WTC11 (cell line): Measurements from ENCODE around the gene ALOX15. TPM values are rescaled to one million over a fixed set of nuclear protein-coding genes. Genes with fewer than 3 reads are reported as not detected.
"Not testable (repeated sequence)": the region's sequence is repeated elsewhere in the genome, so short reads cannot be mapped to it uniquely, and the experiment has no call there.

Source experiments
- ATAC-seq: fragments of 200-7000 bp; cut with Tn5 transposase; 2 replicates; pipeline ENCODE4 v1.10.0; 2021; ENCODE audit warnings: mild to moderate bottlenecking, moderate library complexity
- CTCF ChIA-PET: fragments of 300-600 bp; sonication (Branson Sonifier 250); formaldehyde crosslinking; loops from one replicate; lab custom pipeline; 2021; ENCODE audit warnings: antibody characterized with exemption; lab: Charles Lee
- POLR2A ChIA-PET: fragments of 350-600 bp; sonication (Branson Sonifier 250); formaldehyde crosslinking; loops from one replicate; lab custom pipeline; 2021; ENCODE audit warnings: antibody characterized with exemption; lab: Charles Lee
- DNase-seq: peaks from one replicate; pipeline ENCODE4 v3.0.0; 2021; ENCODE audit warnings: low spot score
- H3K27ac Mint-ChIP-seq: 2 replicates; pipeline ENCODE4 v1.8.0; 2021; ENCODE audit warnings: mixed read lengths
- H3K27me3 Mint-ChIP-seq: 2 replicates; pipeline ENCODE4 v1.8.0; 2021; ENCODE audit warnings: low read depth, mild to moderate bottlenecking, moderate library complexity, mixed read lengths
- H3K36me3 Mint-ChIP-seq: 2 replicates; pipeline ENCODE4 v1.8.0; 2021; ENCODE audit warnings: mixed read lengths
- H3K4me1 Mint-ChIP-seq: 2 replicates; pipeline ENCODE4 v1.8.0; 2022; ENCODE audit warnings: mixed read lengths
- H3K4me3 Mint-ChIP-seq: 2 replicates; pipeline ENCODE4 v1.8.0; 2021; ENCODE audit warnings: mild to moderate bottlenecking, moderate library complexity, mixed read lengths
- H3K9me3 Mint-ChIP-seq: 2 replicates; pipeline ENCODE4 v1.8.0; 2021; ENCODE audit warnings: mixed read lengths
- FOXK1 ChIP-seq: sonication (generic); formaldehyde crosslinking; IDR thresholded peaks from 2 replicates; pipeline ENCODE4 v1.8.0; 2022; ENCODE audit warnings: mild to moderate bottlenecking, moderate library complexity, missing genetic modification reagents
- IRF2 ChIP-seq: sonication (generic); formaldehyde crosslinking; IDR thresholded peaks from 2 replicates; pipeline ENCODE4 v1.8.0; 2022; ENCODE audit warnings: low read depth, missing genetic modification reagents, borderline replicate concordance
- JUN ChIP-seq: sonication (generic); formaldehyde crosslinking; IDR thresholded peaks from 2 replicates; pipeline ENCODE4 v1.8.0; 2023; ENCODE audit warnings: mild to moderate bottlenecking, missing genetic modification reagents
- SP1 ChIP-seq: sonication (generic); formaldehyde crosslinking; conservative IDR thresholded peaks from 2 replicates; pipeline ENCODE4 v1.8.1; 2022; ENCODE audit warnings: missing genetic modification reagents
- TEAD1 ChIP-seq: sonication (generic); formaldehyde crosslinking; IDR thresholded peaks from 2 replicates; pipeline ENCODE4 v1.8.0; 2022; ENCODE audit warnings: mild to moderate bottlenecking, missing genetic modification reagents
- ZNF138 ChIP-seq: sonication (generic); formaldehyde crosslinking; conservative IDR thresholded peaks from 2 replicates; pipeline ENCODE4 v1.8.1; 2022; ENCODE audit warnings: mild to moderate bottlenecking, moderate library complexity, missing genetic modification reagents
- ZNF232 ChIP-seq: sonication (generic); formaldehyde crosslinking; IDR thresholded peaks from 2 replicates; pipeline ENCODE4 v1.8.0; 2022; ENCODE audit warnings: mild to moderate bottlenecking, missing genetic modification reagents
- ZNF671 ChIP-seq: fragments of 250-450 bp; sonication (Bioruptor Pico); IDR thresholded peaks from 2 replicates; pipeline ENCODE4 v1.8.0; 2021; ENCODE audit warnings: mild to moderate bottlenecking
- total RNA-seq: library from RNA; stranded (reverse); gene quantifications from 3 replicates; pipeline ENCODE4 v1.2.3, GENCODE V29; 2021
- TF ChIP-seq, protein P1 (sequence below): sonication (generic); formaldehyde crosslinking; IDR thresholded peaks from 2 replicates; pipeline ENCODE4 v1.8.1; 2022; ENCODE audit warnings: missing genetic modification reagents, borderline replicate concordance
- TF ChIP-seq, protein P2 (sequence below): fragments of 250-450 bp; sonication (Bioruptor Pico); IDR thresholded peaks from 2 replicates; pipeline ENCODE4 v2.1.2; 2022; ENCODE audit warnings: mild to moderate bottlenecking, moderate library complexity
- TF ChIP-seq, protein P3 (sequence below): sonication (generic); formaldehyde crosslinking; IDR thresholded peaks from 2 replicates; pipeline ENCODE4 v1.8.1; 2023; ENCODE audit warnings: mild to moderate bottlenecking, missing genetic modification reagents, moderate library complexity
- TF ChIP-seq, protein P4 (sequence below): sonication (generic); formaldehyde crosslinking; IDR thresholded peaks from 2 replicates; pipeline ENCODE4 v1.8.1; 2023; ENCODE audit warnings: mild to moderate bottlenecking, missing genetic modification reagents, moderate library complexity
- TF ChIP-seq, protein P5 (sequence below): sonication (generic); formaldehyde crosslinking; IDR thresholded peaks from 2 replicates; pipeline ENCODE4 v1.8.0; 2022; ENCODE audit warnings: mild to moderate bottlenecking, missing genetic modification reagents
- TF ChIP-seq, protein P6 (sequence below): sonication (generic); formaldehyde crosslinking; IDR thresholded peaks from 2 replicates; pipeline ENCODE4 v1.8.0; 2022; ENCODE audit warnings: mild to moderate bottlenecking, missing genetic modification reagents
- TF ChIP-seq, protein P7 (sequence below): sonication (generic); formaldehyde crosslinking; IDR thresholded peaks from 2 replicates; pipeline ENCODE4 v1.8.0; 2022; ENCODE audit warnings: missing genetic modification reagents
- TF ChIP-seq, protein P8 (sequence below): sonication (generic); formaldehyde crosslinking; IDR thresholded peaks from 2 replicates; pipeline ENCODE4 v1.8.1; 2022; ENCODE audit warnings: mild to moderate bottlenecking, missing genetic modification reagents, moderate library complexity, borderline replicate concordance
- TF ChIP-seq, protein P9 (sequence below): sonication (generic); formaldehyde crosslinking; IDR thresholded peaks from 2 replicates; pipeline ENCODE4 v1.8.0; 2023; ENCODE audit warnings: missing genetic modification reagents
- TF ChIP-seq, protein P10 (sequence below): sonication (generic); formaldehyde crosslinking; IDR thresholded peaks from 2 replicates; pipeline ENCODE4 v1.8.1; 2022; ENCODE audit warnings: low read depth, missing genetic modification reagents, borderline replicate concordance

ALOX15 gene
- total RNA-seq, 1 experiment from 2014 or later, result 0.50 TPM

DNA sequence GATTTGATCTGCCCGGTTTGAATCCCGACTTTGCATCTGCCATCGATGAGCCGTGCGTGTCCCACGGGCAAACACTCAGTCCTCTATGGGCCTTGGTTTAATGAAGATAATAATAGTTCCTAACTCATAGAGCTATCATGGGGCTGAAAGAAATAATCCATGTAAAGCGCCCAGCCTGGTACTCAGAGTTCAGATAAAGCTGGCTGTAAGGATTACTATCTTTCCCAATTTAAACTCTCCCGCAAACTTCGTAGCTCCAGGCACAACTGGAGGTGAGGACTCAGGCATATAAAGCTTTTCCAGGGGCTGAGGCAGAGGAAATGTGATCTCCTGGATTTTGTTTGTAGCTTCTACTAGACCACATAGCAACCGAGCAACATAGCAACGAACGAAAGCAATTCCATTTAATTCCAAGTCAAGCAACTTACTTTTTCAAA, 16.3 kb downstream of the ALOX15 start (continued):
- TF ChIP-seq, protein P1, sequence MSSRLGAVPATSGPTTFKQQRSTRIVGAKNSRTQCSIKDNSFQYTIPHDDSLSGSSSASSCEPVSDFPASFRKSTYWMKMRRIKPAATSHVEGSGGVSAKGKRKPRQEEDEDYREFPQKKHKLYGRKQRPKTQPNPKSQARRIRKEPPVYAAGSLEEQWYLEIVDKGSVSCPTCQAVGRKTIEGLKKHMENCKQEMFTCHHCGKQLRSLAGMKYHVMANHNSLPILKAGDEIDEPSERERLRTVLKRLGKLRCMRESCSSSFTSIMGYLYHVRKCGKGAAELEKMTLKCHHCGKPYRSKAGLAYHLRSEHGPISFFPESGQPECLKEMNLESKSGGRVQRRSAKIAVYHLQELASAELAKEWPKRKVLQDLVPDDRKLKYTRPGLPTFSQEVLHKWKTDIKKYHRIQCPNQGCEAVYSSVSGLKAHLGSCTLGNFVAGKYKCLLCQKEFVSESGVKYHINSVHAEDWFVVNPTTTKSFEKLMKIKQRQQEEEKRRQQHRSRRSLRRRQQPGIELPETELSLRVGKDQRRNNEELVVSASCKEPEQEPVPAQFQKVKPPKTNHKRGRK (CRISPR knock-in tag), result no peak
- TF ChIP-seq, protein P2, sequence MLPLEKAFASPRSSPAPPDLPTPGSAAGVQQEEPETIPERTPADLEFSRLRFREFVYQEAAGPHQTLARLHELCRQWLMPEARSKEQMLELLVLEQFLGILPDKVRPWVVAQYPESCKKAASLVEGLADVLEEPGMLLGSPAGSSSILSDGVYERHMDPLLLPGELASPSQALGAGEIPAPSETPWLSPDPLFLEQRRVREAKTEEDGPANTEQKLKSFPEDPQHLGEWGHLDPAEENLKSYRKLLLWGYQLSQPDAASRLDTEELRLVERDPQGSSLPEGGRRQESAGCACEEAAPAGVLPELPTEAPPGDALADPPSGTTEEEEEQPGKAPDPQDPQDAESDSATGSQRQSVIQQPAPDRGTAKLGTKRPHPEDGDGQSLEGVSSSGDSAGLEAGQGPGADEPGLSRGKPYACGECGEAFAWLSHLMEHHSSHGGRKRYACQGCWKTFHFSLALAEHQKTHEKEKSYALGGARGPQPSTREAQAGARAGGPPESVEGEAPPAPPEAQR (CRISPR knock-in tag), result no peak
- TF ChIP-seq ZNF671 (CRISPR knock-in tag), result no peak

DNA sequence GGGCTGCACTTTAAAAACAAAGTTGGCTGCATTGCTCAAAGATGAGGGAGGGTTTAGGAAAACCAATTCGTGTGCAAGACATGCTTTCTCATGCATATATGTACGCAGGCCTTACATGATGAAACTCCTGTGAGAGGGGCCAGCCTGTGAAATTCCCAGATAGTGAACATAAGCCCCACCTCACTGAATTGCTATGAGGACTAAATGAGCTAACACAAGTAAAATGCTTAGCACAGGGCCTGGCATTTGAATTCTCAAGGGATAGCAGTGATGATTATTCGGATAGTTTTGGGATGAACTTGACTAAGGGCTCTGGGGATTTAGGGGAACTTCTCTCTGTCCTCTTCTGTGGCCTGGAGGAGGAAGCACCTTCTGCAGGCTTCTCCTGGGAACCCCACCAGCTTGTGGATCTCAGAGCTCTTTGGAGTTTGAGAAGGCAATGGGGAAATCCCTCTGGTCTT, 17.0 kb downstream of the ALOX15 start:
- H3K4me3 Mint-ChIP-seq, H3K9me3 Mint-ChIP-seq, H3K27ac Mint-ChIP-seq, DNase-seq, H3K36me3 Mint-ChIP-seq, POLR2A ChIA-PET, ATAC-seq, H3K4me1 Mint-ChIP-seq, H3K27me3 Mint-ChIP-seq: not testable (repeated sequence)
- CTCF ChIA-PET, result interaction anchor here (0.8 to 4.3 kb wide), 13 partner anchors 9 to 425 kb away, joined by 3 to 86 read pairs (median 5); partner anchors contain the start of genes MYBBP1A and SMTNL2

DNA sequence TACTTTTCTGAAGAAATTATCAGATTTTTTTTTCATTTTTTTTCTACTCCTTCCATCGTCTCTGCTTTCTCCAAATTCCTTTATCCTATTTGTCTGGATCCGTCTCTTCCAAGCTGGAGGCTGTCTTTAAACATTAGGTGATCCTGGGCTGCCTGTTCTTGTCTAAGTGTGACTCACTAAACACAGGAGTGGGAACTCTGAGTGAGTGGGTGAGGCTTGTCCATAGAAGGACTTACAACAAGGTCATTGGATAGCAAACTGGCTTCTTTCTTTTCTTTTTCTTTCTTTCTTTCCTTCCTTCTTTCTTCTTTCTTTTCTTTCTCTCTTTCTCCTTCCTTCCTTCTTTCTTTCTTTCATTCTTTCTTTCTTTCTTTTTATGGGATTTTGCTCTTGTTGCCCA, 18.2 kb downstream of the ALOX15 start:
- Mint-ChIP-seq H3K4me1 (peaks cover 8% of the 10 kb centered on the region), H3K27me3 (no peaks in the 10 kb centered on the region), H3K4me3 (no peak overlapping the region), H3K9me3 (no peaks in the 10 kb centered on the region), H3K36me3 (no peaks in the 10 kb centered on the region), H3K27ac (no peak overlapping the region)
- ChIA-PET CTCF (interaction anchor here (0.7 to 4.3 kb wide), 3 partner anchors 25 to 207 kb away, joined by 3 to 30 read pairs (median 4); no protein-coding TSS in a partner anchor), POLR2A (no interaction called here)
- DNase-seq, result no peak
- ATAC-seq, result no peak
- TF ChIP-seq, protein P3, sequence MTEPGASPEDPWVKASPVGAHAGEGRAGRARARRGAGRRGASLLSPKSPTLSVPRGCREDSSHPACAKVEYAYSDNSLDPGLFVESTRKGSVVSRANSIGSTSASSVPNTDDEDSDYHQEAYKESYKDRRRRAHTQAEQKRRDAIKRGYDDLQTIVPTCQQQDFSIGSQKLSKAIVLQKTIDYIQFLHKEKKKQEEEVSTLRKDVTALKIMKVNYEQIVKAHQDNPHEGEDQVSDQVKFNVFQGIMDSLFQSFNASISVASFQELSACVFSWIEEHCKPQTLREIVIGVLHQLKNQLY (CRISPR knock-in tag), result no peak
- TF ChIP-seq, protein P4, sequence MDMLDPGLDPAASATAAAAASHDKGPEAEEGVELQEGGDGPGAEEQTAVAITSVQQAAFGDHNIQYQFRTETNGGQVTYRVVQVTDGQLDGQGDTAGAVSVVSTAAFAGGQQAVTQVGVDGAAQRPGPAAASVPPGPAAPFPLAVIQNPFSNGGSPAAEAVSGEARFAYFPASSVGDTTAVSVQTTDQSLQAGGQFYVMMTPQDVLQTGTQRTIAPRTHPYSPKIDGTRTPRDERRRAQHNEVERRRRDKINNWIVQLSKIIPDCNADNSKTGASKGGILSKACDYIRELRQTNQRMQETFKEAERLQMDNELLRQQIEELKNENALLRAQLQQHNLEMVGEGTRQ (CRISPR knock-in tag), result no peak
- TF ChIP-seq, protein P5, sequence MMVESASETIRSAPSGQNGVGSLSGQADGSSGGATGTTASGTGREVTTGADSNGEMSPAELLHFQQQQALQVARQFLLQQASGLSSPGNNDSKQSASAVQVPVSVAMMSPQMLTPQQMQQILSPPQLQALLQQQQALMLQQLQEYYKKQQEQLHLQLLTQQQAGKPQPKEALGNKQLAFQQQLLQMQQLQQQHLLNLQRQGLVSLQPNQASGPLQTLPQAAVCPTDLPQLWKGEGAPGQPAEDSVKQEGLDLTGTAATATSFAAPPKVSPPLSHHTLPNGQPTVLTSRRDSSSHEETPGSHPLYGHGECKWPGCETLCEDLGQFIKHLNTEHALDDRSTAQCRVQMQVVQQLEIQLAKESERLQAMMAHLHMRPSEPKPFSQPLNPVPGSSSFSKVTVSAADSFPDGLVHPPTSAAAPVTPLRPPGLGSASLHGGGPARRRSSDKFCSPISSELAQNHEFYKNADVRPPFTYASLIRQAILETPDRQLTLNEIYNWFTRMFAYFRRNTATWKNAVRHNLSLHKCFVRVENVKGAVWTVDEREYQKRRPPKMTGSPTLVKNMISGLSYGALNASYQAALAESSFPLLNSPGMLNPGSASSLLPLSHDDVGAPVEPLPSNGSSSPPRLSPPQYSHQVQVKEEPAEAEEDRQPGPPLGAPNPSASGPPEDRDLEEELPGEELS (CRISPR knock-in tag), result no peak
- no peak for TF ChIP-seq JUN (CRISPR knock-in tag)
- TF ChIP-seq, protein P6, sequence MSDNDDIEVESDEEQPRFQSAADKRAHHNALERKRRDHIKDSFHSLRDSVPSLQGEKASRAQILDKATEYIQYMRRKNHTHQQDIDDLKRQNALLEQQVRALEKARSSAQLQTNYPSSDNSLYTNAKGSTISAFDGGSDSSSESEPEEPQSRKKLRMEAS (CRISPR knock-in tag), result no peak
- no peak for TF ChIP-seq SP1 (CRISPR knock-in tag)
- no peak for TF ChIP-seq IRF2
- TF ChIP-seq, protein P7, sequence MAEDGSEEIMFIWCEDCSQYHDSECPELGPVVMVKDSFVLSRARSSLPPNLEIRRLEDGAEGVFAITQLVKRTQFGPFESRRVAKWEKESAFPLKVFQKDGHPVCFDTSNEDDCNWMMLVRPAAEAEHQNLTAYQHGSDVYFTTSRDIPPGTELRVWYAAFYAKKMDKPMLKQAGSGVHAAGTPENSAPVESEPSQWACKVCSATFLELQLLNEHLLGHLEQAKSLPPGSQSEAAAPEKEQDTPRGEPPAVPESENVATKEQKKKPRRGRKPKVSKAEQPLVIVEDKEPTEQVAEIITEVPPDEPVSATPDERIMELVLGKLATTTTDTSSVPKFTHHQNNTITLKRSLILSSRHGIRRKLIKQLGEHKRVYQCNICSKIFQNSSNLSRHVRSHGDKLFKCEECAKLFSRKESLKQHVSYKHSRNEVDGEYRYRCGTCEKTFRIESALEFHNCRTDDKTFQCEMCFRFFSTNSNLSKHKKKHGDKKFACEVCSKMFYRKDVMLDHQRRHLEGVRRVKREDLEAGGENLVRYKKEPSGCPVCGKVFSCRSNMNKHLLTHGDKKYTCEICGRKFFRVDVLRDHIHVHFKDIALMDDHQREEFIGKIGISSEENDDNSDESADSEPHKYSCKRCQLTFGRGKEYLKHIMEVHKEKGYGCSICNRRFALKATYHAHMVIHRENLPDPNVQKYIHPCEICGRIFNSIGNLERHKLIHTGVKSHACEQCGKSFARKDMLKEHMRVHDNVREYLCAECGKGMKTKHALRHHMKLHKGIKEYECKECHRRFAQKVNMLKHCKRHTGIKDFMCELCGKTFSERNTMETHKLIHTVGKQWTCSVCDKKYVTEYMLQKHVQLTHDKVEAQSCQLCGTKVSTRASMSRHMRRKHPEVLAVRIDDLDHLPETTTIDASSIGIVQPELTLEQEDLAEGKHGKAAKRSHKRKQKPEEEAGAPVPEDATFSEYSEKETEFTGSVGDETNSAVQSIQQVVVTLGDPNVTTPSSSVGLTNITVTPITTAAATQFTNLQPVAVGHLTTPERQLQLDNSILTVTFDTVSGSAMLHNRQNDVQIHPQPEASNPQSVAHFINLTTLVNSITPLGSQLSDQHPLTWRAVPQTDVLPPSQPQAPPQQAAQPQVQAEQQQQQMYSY (CRISPR knock-in tag), result no peak
- no peak for TF ChIP-seq ZNF138 (CRISPR knock-in tag)
- TF ChIP-seq ZNF232 (CRISPR knock-in tag), result no peak
- TF ChIP-seq, protein P8, sequence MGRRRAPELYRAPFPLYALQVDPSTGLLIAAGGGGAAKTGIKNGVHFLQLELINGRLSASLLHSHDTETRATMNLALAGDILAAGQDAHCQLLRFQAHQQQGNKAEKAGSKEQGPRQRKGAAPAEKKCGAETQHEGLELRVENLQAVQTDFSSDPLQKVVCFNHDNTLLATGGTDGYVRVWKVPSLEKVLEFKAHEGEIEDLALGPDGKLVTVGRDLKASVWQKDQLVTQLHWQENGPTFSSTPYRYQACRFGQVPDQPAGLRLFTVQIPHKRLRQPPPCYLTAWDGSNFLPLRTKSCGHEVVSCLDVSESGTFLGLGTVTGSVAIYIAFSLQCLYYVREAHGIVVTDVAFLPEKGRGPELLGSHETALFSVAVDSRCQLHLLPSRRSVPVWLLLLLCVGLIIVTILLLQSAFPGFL, result no peak
- TF ChIP-seq FOXK1 (CRISPR knock-in tag), result no peak
- TF ChIP-seq, protein P9, sequence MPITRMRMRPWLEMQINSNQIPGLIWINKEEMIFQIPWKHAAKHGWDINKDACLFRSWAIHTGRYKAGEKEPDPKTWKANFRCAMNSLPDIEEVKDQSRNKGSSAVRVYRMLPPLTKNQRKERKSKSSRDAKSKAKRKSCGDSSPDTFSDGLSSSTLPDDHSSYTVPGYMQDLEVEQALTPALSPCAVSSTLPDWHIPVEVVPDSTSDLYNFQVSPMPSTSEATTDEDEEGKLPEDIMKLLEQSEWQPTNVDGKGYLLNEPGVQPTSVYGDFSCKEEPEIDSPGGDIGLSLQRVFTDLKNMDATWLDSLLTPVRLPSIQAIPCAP, result no peak
- TF ChIP-seq, protein P10, sequence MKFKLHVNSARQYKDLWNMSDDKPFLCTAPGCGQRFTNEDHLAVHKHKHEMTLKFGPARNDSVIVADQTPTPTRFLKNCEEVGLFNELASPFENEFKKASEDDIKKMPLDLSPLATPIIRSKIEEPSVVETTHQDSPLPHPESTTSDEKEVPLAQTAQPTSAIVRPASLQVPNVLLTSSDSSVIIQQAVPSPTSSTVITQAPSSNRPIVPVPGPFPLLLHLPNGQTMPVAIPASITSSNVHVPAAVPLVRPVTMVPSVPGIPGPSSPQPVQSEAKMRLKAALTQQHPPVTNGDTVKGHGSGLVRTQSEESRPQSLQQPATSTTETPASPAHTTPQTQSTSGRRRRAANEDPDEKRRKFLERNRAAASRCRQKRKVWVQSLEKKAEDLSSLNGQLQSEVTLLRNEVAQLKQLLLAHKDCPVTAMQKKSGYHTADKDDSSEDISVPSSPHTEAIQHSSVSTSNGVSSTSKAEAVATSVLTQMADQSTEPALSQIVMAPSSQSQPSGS, result no peak
- TF ChIP-seq TEAD1 (CRISPR knock-in tag), result no peak
